Loucy (cell line): ENCODE measurements around the gene SCMH1.

Source experiments
- EZH2phosphoT487 ChIP-seq: fragments of 200-600 bp; IDR thresholded peaks from 2 replicates; pipeline ENCODE4 v1.6.1; 2018; ENCODE audit warnings: antibody characterized with exemption, mild to moderate bottlenecking, moderate library complexity, borderline replicate concordance
- TF ChIP-seq, protein P1 (sequence below): fragments of 200-600 bp; sonication (generic); conservative IDR thresholded peaks from 2 replicates; pipeline ENCODE4 v1.5.1; 2014; ENCODE audit warnings: mild to moderate bottlenecking, antibody characterized with exemption, low read length

DNA sequence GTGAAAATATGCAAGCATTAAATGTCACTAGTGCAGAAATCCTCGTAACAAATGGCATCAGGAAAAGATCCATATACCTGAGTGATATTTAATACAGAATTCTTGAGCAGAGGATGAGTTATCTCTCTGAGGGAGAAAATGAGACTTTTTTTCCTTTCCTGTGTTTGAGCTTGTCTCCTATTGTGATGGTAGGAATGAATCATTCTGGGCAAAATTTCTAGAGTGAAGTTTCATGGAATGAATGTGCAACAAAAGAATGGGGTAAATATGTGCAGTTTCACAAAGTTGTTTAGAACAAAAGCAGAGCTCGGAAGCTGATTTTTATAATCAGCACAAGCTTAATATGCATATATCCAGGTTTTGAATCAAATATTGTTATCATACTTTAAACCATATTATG lies 258.0 kb downstream of the SCMH1 start:
- TF ChIP-seq, protein P1, sequence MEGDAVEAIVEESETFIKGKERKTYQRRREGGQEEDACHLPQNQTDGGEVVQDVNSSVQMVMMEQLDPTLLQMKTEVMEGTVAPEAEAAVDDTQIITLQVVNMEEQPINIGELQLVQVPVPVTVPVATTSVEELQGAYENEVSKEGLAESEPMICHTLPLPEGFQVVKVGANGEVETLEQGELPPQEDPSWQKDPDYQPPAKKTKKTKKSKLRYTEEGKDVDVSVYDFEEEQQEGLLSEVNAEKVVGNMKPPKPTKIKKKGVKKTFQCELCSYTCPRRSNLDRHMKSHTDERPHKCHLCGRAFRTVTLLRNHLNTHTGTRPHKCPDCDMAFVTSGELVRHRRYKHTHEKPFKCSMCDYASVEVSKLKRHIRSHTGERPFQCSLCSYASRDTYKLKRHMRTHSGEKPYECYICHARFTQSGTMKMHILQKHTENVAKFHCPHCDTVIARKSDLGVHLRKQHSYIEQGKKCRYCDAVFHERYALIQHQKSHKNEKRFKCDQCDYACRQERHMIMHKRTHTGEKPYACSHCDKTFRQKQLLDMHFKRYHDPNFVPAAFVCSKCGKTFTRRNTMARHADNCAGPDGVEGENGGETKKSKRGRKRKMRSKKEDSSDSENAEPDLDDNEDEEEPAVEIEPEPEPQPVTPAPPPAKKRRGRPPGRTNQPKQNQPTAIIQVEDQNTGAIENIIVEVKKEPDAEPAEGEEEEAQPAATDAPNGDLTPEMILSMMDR = no peak
- no peak for TF ChIP-seq EZH2phosphoT487
